Heart left ventricle (tissue), 13 donors: Measurements from ENCODE around the gene SNX1.

Experiments used
- POLR2A ChIP-seq, 2 donors: fragments of 450-650 bp; IDR thresholded peaks; one replicate each; pipeline ENCODE4 v1.6.1; 2017; ENCODE audit warnings: antibody characterized with exemption in 2 of 2, mild to moderate bottlenecking in 2 of 2, moderate library complexity in 2 of 2
- TF ChIP-seq, protein P1 (sequence below), 12 donors: fragments of 200-600 bp; sonication (generic) in 4 of 12; IDR thresholded peaks; one replicate each; pipeline versions ENCODE4 v1.5.0 to v1.8.0; 2018 to 2022; ENCODE audit warnings: antibody characterized with exemption in 12 of 12, mild to moderate bottlenecking in 5 of 12
- donor health status: ischemic (EF 13 %, LVEDD 7.1; RV severe dilation, severe dysfunction).
- donor health status: DM: no; HTN: yes; CAD: no.
- donor health status: DM: no; HTN: no; CAD: no.
- donor health status: ischemic (EF 25% LVEDD 6.9; RV normal size, moderate dysfunction).
- donor health status: ischemic (EF 25% LVEDD 5.7; RV mildly dilated, moderate dysfunction).
- donor health status: ischemic (EF 35%, LVEDD 5.7; RV mildly dilated, moderate dysfunction).
- donor health status: nonischemic (EF 11% LVEDD 7.7; RV severe dilation, severe dysfunction).
- donor health status: DM: yes; HTN: yes; CAD: no.
- donor health status: PGD.
- donor health status: ischemic (EF 29% LVEDD 5.4; RV normal size, mild dysfunction).
- donor health status: nonischemic (EF 23%, LVEDD 6.1; RV moderate dilation, normal function).

DNA sequence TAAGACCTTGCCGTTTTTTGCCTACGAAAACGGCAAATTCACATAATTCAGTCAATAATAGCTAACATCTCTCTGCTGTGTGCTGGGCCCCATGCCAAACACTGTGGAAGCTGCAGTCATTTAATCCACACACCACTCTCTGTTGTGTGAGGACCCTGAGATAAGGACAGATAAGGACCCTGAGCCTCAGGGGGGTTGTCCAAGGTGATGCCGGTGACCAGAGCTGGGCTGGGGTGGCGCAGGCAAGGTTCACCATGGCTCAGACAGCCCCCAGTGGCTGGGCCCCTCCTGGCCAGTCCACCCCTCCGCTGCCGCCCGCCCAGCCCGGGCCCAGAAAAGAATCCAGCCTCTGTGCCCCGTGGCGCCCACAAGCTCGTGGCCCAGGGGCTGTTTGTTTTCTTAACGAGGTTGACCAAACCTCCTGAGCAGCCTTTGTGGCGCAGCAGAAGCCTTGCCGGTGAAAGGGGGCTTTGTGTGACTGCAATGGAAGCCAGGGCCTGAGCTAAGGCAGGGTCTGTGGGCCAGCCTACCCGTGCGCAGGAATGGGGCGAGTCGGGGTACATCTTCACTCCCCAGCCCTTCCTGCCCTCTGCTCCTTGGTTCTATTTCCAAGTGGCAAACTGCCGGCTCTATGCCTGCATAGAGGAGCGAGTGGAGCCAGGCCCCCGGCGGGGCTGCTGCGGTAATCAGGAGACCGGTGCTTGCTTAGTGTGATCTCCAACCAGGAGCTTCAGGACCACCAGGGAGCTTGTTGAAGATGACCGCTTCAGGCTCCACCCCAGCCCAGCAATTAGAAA, 51.3 kb downstream of the SNX1 start:
- TF ChIP-seq, protein P1, sequence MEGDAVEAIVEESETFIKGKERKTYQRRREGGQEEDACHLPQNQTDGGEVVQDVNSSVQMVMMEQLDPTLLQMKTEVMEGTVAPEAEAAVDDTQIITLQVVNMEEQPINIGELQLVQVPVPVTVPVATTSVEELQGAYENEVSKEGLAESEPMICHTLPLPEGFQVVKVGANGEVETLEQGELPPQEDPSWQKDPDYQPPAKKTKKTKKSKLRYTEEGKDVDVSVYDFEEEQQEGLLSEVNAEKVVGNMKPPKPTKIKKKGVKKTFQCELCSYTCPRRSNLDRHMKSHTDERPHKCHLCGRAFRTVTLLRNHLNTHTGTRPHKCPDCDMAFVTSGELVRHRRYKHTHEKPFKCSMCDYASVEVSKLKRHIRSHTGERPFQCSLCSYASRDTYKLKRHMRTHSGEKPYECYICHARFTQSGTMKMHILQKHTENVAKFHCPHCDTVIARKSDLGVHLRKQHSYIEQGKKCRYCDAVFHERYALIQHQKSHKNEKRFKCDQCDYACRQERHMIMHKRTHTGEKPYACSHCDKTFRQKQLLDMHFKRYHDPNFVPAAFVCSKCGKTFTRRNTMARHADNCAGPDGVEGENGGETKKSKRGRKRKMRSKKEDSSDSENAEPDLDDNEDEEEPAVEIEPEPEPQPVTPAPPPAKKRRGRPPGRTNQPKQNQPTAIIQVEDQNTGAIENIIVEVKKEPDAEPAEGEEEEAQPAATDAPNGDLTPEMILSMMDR (IDR thresholded peaks at IDR 0.05): no peak
- no peak for TF ChIP-seq POLR2A (IDR thresholded peaks at IDR 0.05)
